Measurements from ENCODE around the gene TAOK3.

TAOK3 gene

DNA sequence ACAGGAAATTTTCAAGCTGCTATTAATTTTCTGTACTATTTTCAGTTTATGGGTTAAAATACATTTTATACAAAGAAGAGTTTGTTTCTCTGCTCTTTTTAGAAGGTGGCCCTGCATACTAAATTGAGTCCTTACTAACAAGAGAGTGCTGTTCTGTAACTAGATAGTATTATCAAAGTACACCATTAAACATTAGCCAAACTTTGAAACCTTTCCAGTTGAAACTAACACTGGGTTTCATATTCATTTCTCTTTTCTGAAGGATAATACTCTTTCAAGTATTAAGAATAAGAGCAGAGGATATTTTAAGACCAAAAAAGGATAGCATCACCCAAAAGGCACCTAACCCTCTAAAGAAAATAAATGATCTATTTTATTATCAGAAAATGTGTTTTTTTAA is 189.6 kb downstream of the TAOK3 start:
- Histone ChIP-seq H3K36me3 (ENCODE audit: control insufficient read depth in 4 of 4, insufficient read depth in 4 of 4, low read length in 3 of 4) (peaks cover 21 to 51% (median 41%) of the 10 kb centered on the region in 4 experiments), H3K9me3 (ENCODE audit: control extremely low read depth in 1 of 5, control insufficient read depth in 4 of 5, insufficient read depth in 2 of 5, low read depth in 1 of 5, low read length in 4 of 5) (no peaks in the 10 kb centered on the region), H3K4me1 (ENCODE audit: control extremely low read depth in 1 of 4, control insufficient read depth in 4 of 4, insufficient read depth in 4 of 4, low read length in 3 of 4) (peaks cover 0 to 1% (median 0%) of the 10 kb centered on the region in 4 experiments), H3K4me3 (ENCODE audit: control insufficient read depth in 1 of 7, extremely low read depth in 1 of 7, insufficient read depth in 4 of 7, low read depth in 2 of 7, low read length in 6 of 7) (no peak overlapping the region), H3K27me3 (replicated peaks in 2 of 5; ENCODE audit: control insufficient read depth in 4 of 5, insufficient read depth in 5 of 5, low read length in 4 of 5) (no peaks in the 10 kb centered on the region), H3K27ac (ENCODE audit: insufficient read depth in 1 of 2, low read depth in 1 of 2, low read length in 2 of 2, poor library complexity in 1 of 2, severe bottlenecking in 2 of 2) (peak overlapping the region in 1 of 2 experiments; percentile 29)
- no peak for DNase-seq
- CTCF ChIA-PET: interaction anchor here (0.8 to 3.5 kb wide), 8 partner anchors 10 to 194 kb away, joined by 3 to 25 read pairs (median 8); partner anchors contain the start of gene SUDS3
- POLR2A ChIA-PET: no interaction called here

DNA sequence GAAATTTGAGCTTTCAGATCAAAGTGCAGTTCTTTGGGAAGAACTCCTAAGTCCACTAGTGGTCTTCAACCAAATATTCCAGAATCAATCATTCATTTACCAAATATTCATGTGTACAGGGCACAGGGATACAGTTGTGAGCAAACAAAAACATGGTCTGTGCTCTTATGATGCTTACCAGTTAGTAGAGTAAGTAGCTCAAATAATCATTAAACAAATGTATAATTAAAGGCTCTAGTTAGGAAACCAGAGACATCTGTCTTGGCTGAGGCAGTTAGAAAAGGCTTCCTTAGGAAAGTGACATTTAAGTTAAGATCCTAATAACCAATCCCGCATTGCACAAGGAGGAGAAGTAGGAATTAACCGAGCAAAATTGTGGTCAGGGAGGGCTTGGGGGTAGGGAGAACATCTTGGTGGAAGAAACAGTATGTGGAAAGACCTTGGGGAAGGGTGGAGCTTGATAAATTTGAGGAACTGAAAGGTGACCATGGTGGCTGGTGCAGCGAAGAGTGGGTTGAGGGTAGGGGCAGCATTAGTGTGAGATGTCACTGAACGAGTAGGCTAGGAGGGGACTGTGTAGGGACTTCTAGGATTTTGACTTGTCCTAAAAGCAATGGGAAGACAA is 196.8 kb downstream of the TAOK3 start:
- peaks cover 25 to 88% (median 62%) of the 10 kb centered on the region in 4 experiments for H3K36me3 ChIP-seq (ENCODE audit: control insufficient read depth in 4 of 4, insufficient read depth in 4 of 4, low read length in 3 of 4)
- WGBS (ENCODE audit: insufficient coverage): 95% methylated on average over 4 of the region's 4 CpGs
- DNase-seq: no peak
- H3K4me1 ChIP-seq (ENCODE audit: control extremely low read depth in 1 of 4, control insufficient read depth in 4 of 4, insufficient read depth in 4 of 4, low read length in 3 of 4): no peaks in the 10 kb centered on the region
- no peak overlapping the region for H3K27ac ChIP-seq (ENCODE audit: insufficient read depth in 1 of 2, low read depth in 1 of 2, low read length in 2 of 2, poor library complexity in 1 of 2, severe bottlenecking in 2 of 2)
- ChIA-PET CTCF (interaction anchor here (0.7 to 1.9 kb wide), 4 partner anchors 9 to 24 kb away, joined by 3 to 9 read pairs (median 5); no protein-coding TSS in a partner anchor), POLR2A (no interaction called here)
- H3K9me3 ChIP-seq (ENCODE audit: control extremely low read depth in 1 of 5, control insufficient read depth in 4 of 5, insufficient read depth in 2 of 5, low read depth in 1 of 5, low read length in 4 of 5): no peaks in the 10 kb centered on the region
- H3K4me3 ChIP-seq (ENCODE audit: control insufficient read depth in 1 of 7, extremely low read depth in 1 of 7, insufficient read depth in 4 of 7, low read depth in 2 of 7, low read length in 6 of 7): no peak overlapping the region
- H3K27me3 ChIP-seq (replicated peaks in 2 of 5; ENCODE audit: control insufficient read depth in 4 of 5, insufficient read depth in 5 of 5, low read length in 4 of 5): no peaks in the 10 kb centered on the region

DNA sequence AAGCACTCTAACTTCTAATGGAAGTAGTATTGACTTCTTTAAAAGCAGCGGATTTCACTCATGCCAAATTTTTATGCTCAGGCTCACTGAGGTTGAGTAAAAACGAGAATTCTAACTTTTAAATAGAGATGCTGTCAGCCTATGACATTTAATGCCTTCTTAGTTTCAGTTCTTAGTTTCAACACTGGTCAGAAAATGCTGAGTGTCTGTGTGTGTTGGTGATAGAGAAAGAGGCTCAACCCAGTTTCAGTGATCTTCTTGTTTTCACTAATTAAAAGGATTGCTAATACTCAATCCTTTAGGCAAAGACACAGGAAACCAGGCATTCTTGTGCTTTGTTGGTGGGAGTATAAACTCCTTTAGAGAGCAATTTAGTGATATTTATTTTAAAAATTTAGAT is 205.8 kb downstream of the TAOK3 start:
- Histone ChIP-seq H3K4me3 (ENCODE audit: control insufficient read depth in 1 of 7, extremely low read depth in 1 of 7, insufficient read depth in 4 of 7, low read depth in 2 of 7, low read length in 6 of 7) (no peak overlapping the region), H3K4me1 (ENCODE audit: control extremely low read depth in 1 of 4, control insufficient read depth in 4 of 4, insufficient read depth in 4 of 4, low read length in 3 of 4) (no peaks in the 10 kb centered on the region), H3K36me3 (ENCODE audit: control insufficient read depth in 4 of 4, insufficient read depth in 4 of 4, low read length in 3 of 4) (peaks cover 26 to 66% (median 49%) of the 10 kb centered on the region in 4 experiments), H3K27me3 (replicated peaks in 2 of 5; ENCODE audit: control insufficient read depth in 4 of 5, insufficient read depth in 5 of 5, low read length in 4 of 5) (no peaks in the 10 kb centered on the region), H3K9me3 (ENCODE audit: control extremely low read depth in 1 of 5, control insufficient read depth in 4 of 5, insufficient read depth in 2 of 5, low read depth in 1 of 5, low read length in 4 of 5) (no peaks in the 10 kb centered on the region), H3K27ac (ENCODE audit: insufficient read depth in 1 of 2, low read depth in 1 of 2, low read length in 2 of 2, poor library complexity in 1 of 2, severe bottlenecking in 2 of 2) (no peak overlapping the region)
- POLR2A ChIA-PET: no interaction called here
- DNase-seq: no peak
- CTCF ChIA-PET: interaction anchor here (0.6 to 3.2 kb wide), 7 partner anchors 10 to 236 kb away, joined by 3 to 12 read pairs (median 3); no protein-coding TSS in a partner anchor
- WGBS (ENCODE audit: insufficient coverage): 100% methylated on average over 2 of the region's 2 CpGs

DNA sequence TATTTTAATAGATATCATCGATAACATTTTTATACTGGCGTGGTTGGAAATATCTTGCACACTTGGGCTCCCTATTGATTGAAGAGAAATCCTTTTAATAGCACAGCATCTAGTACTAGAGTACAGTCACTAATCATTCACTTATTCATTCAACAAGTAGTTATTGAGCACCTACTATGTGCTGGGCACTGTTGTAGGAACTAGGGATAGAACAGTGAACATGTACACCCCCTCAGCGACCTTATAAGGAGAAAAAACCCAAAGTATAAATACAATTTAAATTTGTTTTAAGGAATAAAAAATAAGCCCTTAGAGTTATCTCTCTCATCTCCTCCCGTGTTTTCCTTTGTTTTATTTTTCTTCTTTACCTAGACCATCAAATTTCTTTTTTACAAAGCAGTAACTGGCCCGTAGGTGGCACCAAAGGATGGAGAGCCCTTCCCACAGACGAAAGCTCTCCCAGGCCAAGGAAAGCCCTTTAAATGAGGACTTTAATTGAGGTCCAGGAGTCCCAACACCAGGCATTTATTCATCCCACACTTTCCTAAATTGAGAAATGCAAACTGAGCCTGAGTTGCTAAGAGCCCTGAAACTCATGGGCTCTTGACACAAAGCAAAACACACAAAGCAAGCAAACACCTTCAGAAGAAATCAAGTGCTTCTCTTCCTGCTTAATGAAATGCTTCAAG is 207.8 kb downstream of the TAOK3 start:
- WGBS (ENCODE audit: insufficient coverage): 63% methylated on average over 2 of the region's 6 CpGs
- Histone ChIP-seq H3K36me3 (ENCODE audit: control insufficient read depth in 4 of 4, insufficient read depth in 4 of 4, low read length in 3 of 4) (peaks cover 37 to 68% (median 53%) of the 10 kb centered on the region in 4 experiments), H3K27me3 (replicated peaks in 2 of 5; ENCODE audit: control insufficient read depth in 4 of 5, insufficient read depth in 5 of 5, low read length in 4 of 5) (no peaks in the 10 kb centered on the region), H3K27ac (ENCODE audit: insufficient read depth in 1 of 2, low read depth in 1 of 2, low read length in 2 of 2, poor library complexity in 1 of 2, severe bottlenecking in 2 of 2) (no peak overlapping the region), H3K4me1 (ENCODE audit: control extremely low read depth in 1 of 4, control insufficient read depth in 4 of 4, insufficient read depth in 4 of 4, low read length in 3 of 4) (no peaks in the 10 kb centered on the region), H3K4me3 (ENCODE audit: control insufficient read depth in 1 of 7, extremely low read depth in 1 of 7, insufficient read depth in 4 of 7, low read depth in 2 of 7, low read length in 6 of 7) (no peak overlapping the region), H3K9me3 (ENCODE audit: control extremely low read depth in 1 of 5, control insufficient read depth in 4 of 5, insufficient read depth in 2 of 5, low read depth in 1 of 5, low read length in 4 of 5) (no peaks in the 10 kb centered on the region)
- peak in 1 of 3 donors; percentile 12 for DNase-seq
- CTCF ChIA-PET: interaction anchor here (0.9 to 3.2 kb wide), 7 partner anchors 10 to 213 kb away, joined by 3 to 12 read pairs (median 6); no protein-coding TSS in a partner anchor
- POLR2A ChIA-PET: no interaction called here

DNA sequence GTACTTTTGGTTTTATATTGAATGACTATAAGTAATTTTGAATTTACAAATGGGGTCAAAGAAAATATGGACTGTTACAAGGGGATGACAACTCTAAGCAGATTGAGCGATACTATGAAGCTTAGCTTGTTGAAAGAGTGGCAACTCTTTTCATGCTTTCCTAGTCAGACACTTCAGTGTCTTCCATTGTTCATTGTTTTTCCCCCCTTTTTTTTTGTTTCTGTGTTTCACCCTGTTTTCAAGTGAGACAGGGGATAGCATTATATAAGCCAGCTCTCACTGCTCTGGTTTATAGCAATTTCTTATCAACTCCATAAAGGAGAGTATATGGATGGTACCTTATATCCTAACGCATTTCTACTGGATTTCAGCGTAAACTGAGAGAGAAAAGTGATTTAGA is 212.2 kb downstream of the TAOK3 start:
- DNase-seq: no peak
- Histone ChIP-seq H3K27me3 (replicated peaks in 2 of 5; ENCODE audit: control insufficient read depth in 4 of 5, insufficient read depth in 5 of 5, low read length in 4 of 5) (no peaks in the 10 kb centered on the region), H3K4me3 (ENCODE audit: control insufficient read depth in 1 of 7, extremely low read depth in 1 of 7, insufficient read depth in 4 of 7, low read depth in 2 of 7, low read length in 6 of 7) (no peak overlapping the region), H3K9me3 (ENCODE audit: control extremely low read depth in 1 of 5, control insufficient read depth in 4 of 5, insufficient read depth in 2 of 5, low read depth in 1 of 5, low read length in 4 of 5) (no peaks in the 10 kb centered on the region), H3K27ac (ENCODE audit: insufficient read depth in 1 of 2, low read depth in 1 of 2, low read length in 2 of 2, poor library complexity in 1 of 2, severe bottlenecking in 2 of 2) (no peak overlapping the region), H3K4me1 (ENCODE audit: control extremely low read depth in 1 of 4, control insufficient read depth in 4 of 4, insufficient read depth in 4 of 4, low read length in 3 of 4) (no peaks in the 10 kb centered on the region), H3K36me3 (ENCODE audit: control insufficient read depth in 4 of 4, insufficient read depth in 4 of 4, low read length in 3 of 4) (peaks cover 38 to 85% (median 70%) of the 10 kb centered on the region in 4 experiments)
- POLR2A ChIA-PET: no interaction called here
- CTCF ChIA-PET: interaction anchor here (1.4 to 3.4 kb wide), 2 partner anchors 8 to 216 kb away, joined by 4 to 10 read pairs; partner anchors contain the start of gene SUDS3
- 100% methylated on average over 2 of the region's 3 CpGs for WGBS (ENCODE audit: insufficient coverage)

DNA sequence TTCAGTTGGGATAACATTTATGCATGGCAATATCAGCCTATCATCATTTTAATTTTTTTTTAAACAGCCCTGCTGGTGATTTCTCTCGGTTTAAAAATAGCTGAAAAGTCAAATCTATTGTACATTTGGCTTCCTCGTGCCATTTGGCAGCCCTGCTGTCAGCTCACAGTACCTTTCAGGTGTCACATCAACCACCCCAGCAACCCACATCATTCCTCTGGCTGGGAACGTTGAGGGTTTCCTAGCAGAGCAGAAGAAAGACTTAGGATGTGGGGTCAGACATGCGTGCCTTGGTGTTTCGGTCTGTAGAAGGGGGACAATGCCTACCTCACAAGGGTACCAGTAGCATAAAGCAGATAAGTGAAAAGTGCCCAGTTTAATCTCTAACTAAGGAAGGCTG is 221.0 kb downstream of the TAOK3 start:
- no peak overlapping the region for H3K4me3 ChIP-seq (ENCODE audit: control insufficient read depth in 1 of 7, extremely low read depth in 1 of 7, insufficient read depth in 4 of 7, low read depth in 2 of 7, low read length in 6 of 7)
- 97% methylated on average over 4 of the region's 5 CpGs for WGBS (ENCODE audit: insufficient coverage)
- no peaks in the 10 kb centered on the region for H3K27me3 ChIP-seq (replicated peaks in 2 of 5; ENCODE audit: control insufficient read depth in 4 of 5, insufficient read depth in 5 of 5, low read length in 4 of 5)
- H3K9me3 ChIP-seq (ENCODE audit: control extremely low read depth in 1 of 5, control insufficient read depth in 4 of 5, insufficient read depth in 2 of 5, low read depth in 1 of 5, low read length in 4 of 5): no peaks in the 10 kb centered on the region
- H3K36me3 ChIP-seq (ENCODE audit: control insufficient read depth in 4 of 4, insufficient read depth in 4 of 4, low read length in 3 of 4): peaks cover 16 to 65% (median 46%) of the 10 kb centered on the region in 4 experiments
- ChIA-PET CTCF (interaction anchor here (0.8 to 2.7 kb wide), 3 partner anchors 10 to 225 kb away, joined by 3 to 10 read pairs (median 9); partner anchors contain the start of gene SUDS3), POLR2A (no interaction called here)
- no peaks in the 10 kb centered on the region for H3K4me1 ChIP-seq (ENCODE audit: control extremely low read depth in 1 of 4, control insufficient read depth in 4 of 4, insufficient read depth in 4 of 4, low read length in 3 of 4)
- DNase-seq: no peak
- no peak overlapping the region for H3K27ac ChIP-seq (ENCODE audit: insufficient read depth in 1 of 2, low read depth in 1 of 2, low read length in 2 of 2, poor library complexity in 1 of 2, severe bottlenecking in 2 of 2)

DNA sequence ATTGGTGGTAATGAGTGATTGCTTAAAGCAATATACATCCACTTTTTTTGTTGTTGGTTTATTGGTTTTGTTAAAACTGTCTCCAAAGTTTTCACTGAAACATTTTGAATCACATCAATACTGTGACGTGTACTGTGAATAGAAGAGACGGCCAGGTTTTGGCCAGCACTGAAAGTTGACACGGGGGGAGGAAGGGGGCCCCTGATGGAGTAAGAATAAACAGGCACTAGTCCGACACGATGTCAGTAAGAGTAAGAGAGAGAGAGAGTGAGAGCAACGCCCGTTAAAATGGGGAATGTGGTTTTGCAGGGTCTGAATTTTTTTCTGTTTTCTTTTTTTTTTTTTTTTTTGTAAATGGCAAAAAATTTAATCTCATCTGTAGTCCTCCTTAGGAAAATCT is 222.1 kb downstream of the TAOK3 start:
- WGBS (ENCODE audit: insufficient coverage): 95% methylated on average over 3 of the region's 7 CpGs
- peaks cover 16 to 62% (median 40%) of the 10 kb centered on the region in 4 experiments for H3K36me3 ChIP-seq (ENCODE audit: control insufficient read depth in 4 of 4, insufficient read depth in 4 of 4, low read length in 3 of 4)
- POLR2A ChIA-PET: no interaction called here

More for the DNA sequence above, 222.1 kb downstream of the TAOK3 start:
- DNase-seq: no peak
- Histone ChIP-seq H3K27ac (ENCODE audit: insufficient read depth in 1 of 2, low read depth in 1 of 2, low read length in 2 of 2, poor library complexity in 1 of 2, severe bottlenecking in 2 of 2) (no peak overlapping the region), H3K4me3 (ENCODE audit: control insufficient read depth in 1 of 7, extremely low read depth in 1 of 7, insufficient read depth in 4 of 7, low read depth in 2 of 7, low read length in 6 of 7) (no peak overlapping the region), H3K9me3 (ENCODE audit: control extremely low read depth in 1 of 5, control insufficient read depth in 4 of 5, insufficient read depth in 2 of 5, low read depth in 1 of 5, low read length in 4 of 5) (no peaks in the 10 kb centered on the region), H3K27me3 (replicated peaks in 2 of 5; ENCODE audit: control insufficient read depth in 4 of 5, insufficient read depth in 5 of 5, low read length in 4 of 5) (no peaks in the 10 kb centered on the region), H3K4me1 (ENCODE audit: control extremely low read depth in 1 of 4, control insufficient read depth in 4 of 4, insufficient read depth in 4 of 4, low read length in 3 of 4) (no peaks in the 10 kb centered on the region)
- CTCF ChIA-PET: interaction anchor here (0.8 to 2.4 kb wide), 2 partner anchors 11 to 226 kb away, joined by 3 to 9 read pairs; partner anchors contain the start of gene SUDS3

Data from common myeloid progenitor, CD34-positive (primary cell).